ENCODE results near the gene RNF128. TPM values are rescaled to one million over a fixed set of nuclear protein-coding genes. Genes with fewer than 3 reads are reported as not detected.
A peak's percentile ranks its signal among the peaks of the same experiment; 100 is the strongest.

The RNF128 gene
- total RNA-seq, 1 experiment from 2014 or later: 0.17 TPM

GRCh38 chrX:106692425-106693065 is 34.0 kb upstream of the RNF128 start:
- Histone ChIP-seq H3K4me2 (peak overlapping the region; percentile 69), H4K20me1 (ENCODE audit: insufficient read depth) (no peaks in the 10 kb centered on the region), H2AFZ (peak overlapping the region; percentile 63; the same call in 1 of the 2 replicates), H3K79me2 (ENCODE audit: low read depth) (no peaks in the 10 kb centered on the region), H3K4me1 (replicated peaks; ENCODE audit: insufficient read depth) (peaks cover 28% of the 10 kb centered on the region), H3K4me3 (peak overlapping the region; percentile 21; the same call in 1 of the 2 replicates), H3K9me2 (ENCODE audit: insufficient read depth) (no peaks in the 10 kb centered on the region), H3K36me3 (ENCODE audit: low read depth) (no peaks in the 10 kb centered on the region), H3K27ac (peak overlapping the region; percentile 62), H3K27me3 (ENCODE audit: insufficient read depth, low read depth) (no peaks in the 10 kb centered on the region), H3F3A (ENCODE audit: insufficient read depth, low read depth) (0 out of 2 replicates have a peak, but pooled peaks cover 8% of the 10 kb centered on the region), H3K9me3 (ENCODE audit: insufficient read depth, low read depth) (no peaks in the 10 kb centered on the region)
- DNase-seq: peak in 1 of 2 experiments; percentile 67
- CTCF ChIA-PET: no interaction called here
- no TSS peak for BruUV-seq (replicated peaks)
- POLR2A ChIA-PET (ENCODE audit: unreplicated experiment): interaction anchor here (0.6 kb wide), 1 partner anchor 870 kb away, joined by 5 read pairs; no protein-coding TSS in a partner anchor
- intact Hi-C loops (cut with micrococcal nuclease; ENCODE audit: unreplicated experiment): loop anchor here (1.0 kb wide), 1 partner anchor 20 kb away; no protein-coding TSS in a partner anchor
- TF ChIP-seq, protein P1, sequence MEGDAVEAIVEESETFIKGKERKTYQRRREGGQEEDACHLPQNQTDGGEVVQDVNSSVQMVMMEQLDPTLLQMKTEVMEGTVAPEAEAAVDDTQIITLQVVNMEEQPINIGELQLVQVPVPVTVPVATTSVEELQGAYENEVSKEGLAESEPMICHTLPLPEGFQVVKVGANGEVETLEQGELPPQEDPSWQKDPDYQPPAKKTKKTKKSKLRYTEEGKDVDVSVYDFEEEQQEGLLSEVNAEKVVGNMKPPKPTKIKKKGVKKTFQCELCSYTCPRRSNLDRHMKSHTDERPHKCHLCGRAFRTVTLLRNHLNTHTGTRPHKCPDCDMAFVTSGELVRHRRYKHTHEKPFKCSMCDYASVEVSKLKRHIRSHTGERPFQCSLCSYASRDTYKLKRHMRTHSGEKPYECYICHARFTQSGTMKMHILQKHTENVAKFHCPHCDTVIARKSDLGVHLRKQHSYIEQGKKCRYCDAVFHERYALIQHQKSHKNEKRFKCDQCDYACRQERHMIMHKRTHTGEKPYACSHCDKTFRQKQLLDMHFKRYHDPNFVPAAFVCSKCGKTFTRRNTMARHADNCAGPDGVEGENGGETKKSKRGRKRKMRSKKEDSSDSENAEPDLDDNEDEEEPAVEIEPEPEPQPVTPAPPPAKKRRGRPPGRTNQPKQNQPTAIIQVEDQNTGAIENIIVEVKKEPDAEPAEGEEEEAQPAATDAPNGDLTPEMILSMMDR (conservative IDR thresholded peaks at IDR 0.05): no peak
- TF ChIP-seq EZH2 (IDR thresholded peaks at IDR 0.05; ENCODE audit: low read depth): no peak

DNA sequence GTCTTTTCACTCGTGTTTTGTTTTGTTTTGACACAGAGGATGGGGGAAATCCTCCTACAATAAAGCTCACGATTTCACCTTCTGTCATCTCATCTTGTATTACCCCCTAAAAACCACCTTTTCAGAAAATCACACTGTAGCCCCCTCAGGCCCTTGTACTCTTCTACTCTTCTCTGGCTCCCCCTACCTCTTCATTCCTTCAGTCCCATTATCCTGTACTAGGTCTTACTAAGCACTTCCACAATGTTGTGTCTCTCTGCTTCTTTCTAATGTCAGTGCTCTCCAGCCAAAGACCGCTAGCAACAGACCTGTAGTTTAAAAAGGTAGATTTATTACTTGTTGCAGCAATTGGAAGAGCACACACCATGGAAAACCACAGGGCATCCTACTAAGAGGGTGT is 30.0 kb upstream of the RNF128 start:
- TF ChIP-seq, protein P1 (conservative IDR thresholded peaks at IDR 0.05): no peak
- TF ChIP-seq EZH2 (IDR thresholded peaks at IDR 0.05; ENCODE audit: low read depth): no peak
- Histone ChIP-seq H3K27me3 (ENCODE audit: insufficient read depth, low read depth) (no peaks in the 10 kb centered on the region), H3K4me3 (no peak overlapping the region), H3K36me3 (ENCODE audit: low read depth) (no peaks in the 10 kb centered on the region), H3K9me3 (ENCODE audit: insufficient read depth, low read depth) (no peaks in the 10 kb centered on the region), H3K79me2 (ENCODE audit: low read depth) (no peaks in the 10 kb centered on the region), H2AFZ (no peak overlapping the region), H3K27ac (no peak overlapping the region), H3F3A (ENCODE audit: insufficient read depth, low read depth) (0 out of 2 replicates have a peak, but pooled peaks cover 8% of the 10 kb centered on the region), H3K9me2 (ENCODE audit: insufficient read depth) (no peaks in the 10 kb centered on the region), H3K4me2 (no peak overlapping the region), H3K4me1 (replicated peaks; ENCODE audit: insufficient read depth) (peaks cover 28% of the 10 kb centered on the region), H4K20me1 (ENCODE audit: insufficient read depth) (no peaks in the 10 kb centered on the region)
- ChIA-PET CTCF (no interaction called here), POLR2A (ENCODE audit: unreplicated experiment) (interaction anchor here (0.6 kb wide), 1 partner anchor 55 kb away, joined by 5 read pairs; no protein-coding TSS in a partner anchor)
- DNase-seq: no peak
- intact Hi-C loops (cut with micrococcal nuclease; ENCODE audit: unreplicated experiment): no loop called here
- BruUV-seq (replicated peaks): no TSS peak

DNA sequence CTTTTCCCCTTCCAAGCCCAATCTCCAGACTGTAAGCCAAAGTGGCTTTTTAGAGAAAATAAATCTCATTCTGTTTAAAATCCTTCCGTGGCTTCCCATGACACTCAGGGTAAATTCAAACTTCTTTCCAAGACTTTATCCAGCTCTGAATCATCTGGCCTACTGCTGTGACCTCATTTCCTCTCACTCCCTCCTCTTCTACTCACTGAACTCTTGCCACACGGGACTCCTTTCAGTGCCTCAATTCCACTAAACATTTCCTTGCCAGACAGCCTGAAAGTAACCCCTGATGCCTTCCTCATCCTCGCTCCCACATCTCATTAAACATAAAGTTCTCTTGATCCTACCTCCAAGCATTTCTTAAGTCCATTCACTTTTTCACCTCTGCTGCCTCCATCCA is 27.8 kb upstream of the RNF128 start:
- TF ChIP-seq, protein P1 (conservative IDR thresholded peaks at IDR 0.05): no peak
- Histone ChIP-seq H3K27ac (no peak overlapping the region), H3K4me1 (replicated peaks; ENCODE audit: insufficient read depth) (peaks cover 10% of the 10 kb centered on the region), H4K20me1 (ENCODE audit: insufficient read depth) (no peaks in the 10 kb centered on the region), H3K4me2 (no peak overlapping the region), H3K9me2 (ENCODE audit: insufficient read depth) (no peaks in the 10 kb centered on the region), H3F3A (ENCODE audit: insufficient read depth, low read depth) (0 out of 2 replicates have a peak, but pooled peaks cover 3% of the 10 kb centered on the region), H3K4me3 (no peak overlapping the region), H3K27me3 (ENCODE audit: insufficient read depth, low read depth) (no peaks in the 10 kb centered on the region), H2AFZ (no peak overlapping the region), H3K79me2 (ENCODE audit: low read depth) (no peaks in the 10 kb centered on the region), H3K9me3 (ENCODE audit: insufficient read depth, low read depth) (no peaks in the 10 kb centered on the region), H3K36me3 (ENCODE audit: low read depth) (no peaks in the 10 kb centered on the region)
- POLR2A ChIA-PET (ENCODE audit: unreplicated experiment): no interaction called here
- CTCF ChIA-PET: no interaction called here
- no peak for DNase-seq
- intact Hi-C loops (cut with micrococcal nuclease; ENCODE audit: unreplicated experiment): no loop called here
- no TSS peak for BruUV-seq (replicated peaks)

Measured in PC-9 (cell line).